H4 (cell line): Measurements from ENCODE around the gene SLC51B. TPM values are rescaled to one million over a fixed set of nuclear protein-coding genes. Genes with fewer than 3 reads are reported as not detected.
"Not testable (repeated sequence)": the region's sequence is repeated elsewhere in the genome, so short reads cannot be mapped to it uniquely, and the experiment has no call there.

Experiments
- DNase-seq: peaks from one replicate; pipeline ENCODE4 v3.0.0-alpha.2; 2015; ENCODE audit warnings: low spot score
- total RNA-seq: library from RNA; depleted of rRNA; stranded (reverse); fragments of >200 nt; shearing (Covaris generic); gene quantifications from 2 replicates; pipeline ENCODE4 v1.2.3, GENCODE V29; 2014; rRNA removed

Gene SLC51B
- total RNA-seq = not detected in 2 replicates

GRCh38 chr15:65044724-65045481, at the start of gene SLC51B:
Gene SLC51B (plus strand): TSS chr15:65045387. CDS start chr15:65050005, 4,618 bp downstream.
- DNase-seq = no peak

- no peak for DNase-seq
These were observed 48.1 kb upstream of the SLC51B start for GRCh38 chr15:64997066-64997465.

GRCh38 chr15:64997745-64998375, 47.3 kb upstream of the SLC51B start:
- no peak for DNase-seq

GRCh38 chr15:65004993-65005392, 40.2 kb upstream of the SLC51B start:
- no peak for DNase-seq

GRCh38 chr15:65006876-65007275, 38.3 kb upstream of the SLC51B start:
- no peak for DNase-seq

- DNase-seq = no peak
These were observed 36.2 kb upstream of the SLC51B start for GRCh38 chr15:65008983-65009382.

GRCh38 chr15:65011198-65011597, 34.0 kb upstream of the SLC51B start:
- DNase-seq = not testable (repeated sequence)

- no peak for DNase-seq
These were observed 24.8 kb upstream of the SLC51B start for GRCh38 chr15:65020419-65020818.

- no peak for DNase-seq
These were observed 23.7 kb upstream of the SLC51B start for GRCh38 chr15:65021488-65021887.

- no peak for DNase-seq
These were observed 18.4 kb upstream of the SLC51B start for GRCh38 chr15:65026756-65027155.

GRCh38 chr15:65027593-65027992, 17.6 kb upstream of the SLC51B start:
- no peak for DNase-seq

GRCh38 chr15:65028338-65028737, 16.8 kb upstream of the SLC51B start:
- no peak for DNase-seq

- peak; percentile 52 for DNase-seq
These were observed 16.1 kb upstream of the SLC51B start, which contains the start of gene MTFMT for GRCh38 chr15:65028921-65029735. Gene MTFMT (minus strand): TSS chr15:65029639. CDS start chr15:65029613, 26 bp downstream.

- no peak for DNase-seq
These were observed 15.4 kb upstream of the SLC51B start for GRCh38 chr15:65029736-65030208.

- peak; percentile 74 for DNase-seq
These were observed 12.2 kb upstream of the SLC51B start for GRCh38 chr15:65032801-65033537.

- peak; percentile 39 for DNase-seq
These were observed 11.4 kb upstream of the SLC51B start for GRCh38 chr15:65033659-65034269.

GRCh38 chr15:65034719-65035118, 10.5 kb upstream of the SLC51B start:
- DNase-seq = no peak

- DNase-seq = no peak
These were observed 7.9 kb upstream of the SLC51B start for GRCh38 chr15:65037309-65037708.

- no peak for DNase-seq
These were observed 6.8 kb upstream of the SLC51B start for GRCh38 chr15:65038428-65038827.

GRCh38 chr15:65038836-65039235, 6.4 kb upstream of the SLC51B start:
- DNase-seq = no peak

GRCh38 chr15:65040461-65040860, 4.7 kb upstream of the SLC51B start:
- no peak for DNase-seq
